HCT116 (cell line): ENCODE results near the gene BMPER.

Source experiments
- POLR2A ChIP-seq: IDR thresholded peaks from 2 replicates; pipeline ENCODE4 v1.7.0; 2011; ENCODE audit warnings: borderline replicate concordance; ENCODE audit not compliant: insufficient read depth, insufficient read length; ENCODE audit errors: extremely low read depth
- YY1 ChIP-seq: IDR thresholded peaks from 2 replicates; pipeline ENCODE4 v1.6.1; 2011; ENCODE audit warnings: low read length, low read depth, moderate library complexity, mild to moderate bottlenecking; ENCODE audit not compliant: insufficient replicate concordance; ENCODE audit errors: extremely low read depth
- TF ChIP-seq, protein P1 (sequence below), 3 experiments: fragments of 200-600 bp in 1 of 3; sonication (generic) in 1 of 3; IDR thresholded peaks in 2 of 3; conservative IDR thresholded peaks in 1 of 3; 2 replicates each; pipeline ENCODE4 v1.5.1; 2012 to 2017; ENCODE audit warnings: low read depth in 2 of 3, low read length in 2 of 3, antibody characterized with exemption in 1 of 3, borderline replicate concordance in 1 of 3, control low read depth in 1 of 3, mild to moderate bottlenecking in 1 of 3, mixed read lengths in 1 of 3, mixed run types in 1 of 3, moderate library complexity in 1 of 3; ENCODE audit not compliant: insufficient read depth in 1 of 3
- TF ChIP-seq, protein P2 (sequence below): IDR thresholded peaks from 2 replicates; pipeline ENCODE4 v1.6.1; 2012; ENCODE audit warnings: low read depth

DNA sequence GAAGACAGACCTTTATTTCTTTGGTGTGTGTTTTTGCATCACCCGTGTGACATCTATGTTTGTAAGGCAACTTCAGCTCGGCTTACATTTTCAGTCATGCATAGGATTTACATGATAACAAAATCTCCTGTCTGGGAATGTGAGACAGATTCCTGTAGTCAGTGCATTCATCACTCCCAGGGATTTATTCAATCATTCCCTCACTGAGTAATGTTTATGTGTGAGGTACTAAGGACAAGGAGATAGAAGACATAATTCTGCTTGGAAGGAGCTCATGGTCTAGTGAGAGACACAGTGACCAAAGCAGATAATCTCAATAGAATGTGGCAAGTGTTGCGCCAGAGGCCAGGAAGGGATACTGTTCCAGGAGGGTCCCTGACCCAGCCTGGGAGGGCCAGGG is 35.2 kb upstream of the BMPER start:
- TF ChIP-seq, protein P1, sequence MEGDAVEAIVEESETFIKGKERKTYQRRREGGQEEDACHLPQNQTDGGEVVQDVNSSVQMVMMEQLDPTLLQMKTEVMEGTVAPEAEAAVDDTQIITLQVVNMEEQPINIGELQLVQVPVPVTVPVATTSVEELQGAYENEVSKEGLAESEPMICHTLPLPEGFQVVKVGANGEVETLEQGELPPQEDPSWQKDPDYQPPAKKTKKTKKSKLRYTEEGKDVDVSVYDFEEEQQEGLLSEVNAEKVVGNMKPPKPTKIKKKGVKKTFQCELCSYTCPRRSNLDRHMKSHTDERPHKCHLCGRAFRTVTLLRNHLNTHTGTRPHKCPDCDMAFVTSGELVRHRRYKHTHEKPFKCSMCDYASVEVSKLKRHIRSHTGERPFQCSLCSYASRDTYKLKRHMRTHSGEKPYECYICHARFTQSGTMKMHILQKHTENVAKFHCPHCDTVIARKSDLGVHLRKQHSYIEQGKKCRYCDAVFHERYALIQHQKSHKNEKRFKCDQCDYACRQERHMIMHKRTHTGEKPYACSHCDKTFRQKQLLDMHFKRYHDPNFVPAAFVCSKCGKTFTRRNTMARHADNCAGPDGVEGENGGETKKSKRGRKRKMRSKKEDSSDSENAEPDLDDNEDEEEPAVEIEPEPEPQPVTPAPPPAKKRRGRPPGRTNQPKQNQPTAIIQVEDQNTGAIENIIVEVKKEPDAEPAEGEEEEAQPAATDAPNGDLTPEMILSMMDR (IDR thresholded peaks at IDR 0.05 in 2 of 3, conservative IDR thresholded peaks at IDR 0.05 in 1 of 3; ENCODE audit: borderline replicate concordance in 1 of 3, insufficient read depth in 1 of 3, low read depth in 2 of 3, low read length in 2 of 3), result no peak
- TF ChIP-seq POLR2A, result no peak
- TF ChIP-seq, protein P2, sequence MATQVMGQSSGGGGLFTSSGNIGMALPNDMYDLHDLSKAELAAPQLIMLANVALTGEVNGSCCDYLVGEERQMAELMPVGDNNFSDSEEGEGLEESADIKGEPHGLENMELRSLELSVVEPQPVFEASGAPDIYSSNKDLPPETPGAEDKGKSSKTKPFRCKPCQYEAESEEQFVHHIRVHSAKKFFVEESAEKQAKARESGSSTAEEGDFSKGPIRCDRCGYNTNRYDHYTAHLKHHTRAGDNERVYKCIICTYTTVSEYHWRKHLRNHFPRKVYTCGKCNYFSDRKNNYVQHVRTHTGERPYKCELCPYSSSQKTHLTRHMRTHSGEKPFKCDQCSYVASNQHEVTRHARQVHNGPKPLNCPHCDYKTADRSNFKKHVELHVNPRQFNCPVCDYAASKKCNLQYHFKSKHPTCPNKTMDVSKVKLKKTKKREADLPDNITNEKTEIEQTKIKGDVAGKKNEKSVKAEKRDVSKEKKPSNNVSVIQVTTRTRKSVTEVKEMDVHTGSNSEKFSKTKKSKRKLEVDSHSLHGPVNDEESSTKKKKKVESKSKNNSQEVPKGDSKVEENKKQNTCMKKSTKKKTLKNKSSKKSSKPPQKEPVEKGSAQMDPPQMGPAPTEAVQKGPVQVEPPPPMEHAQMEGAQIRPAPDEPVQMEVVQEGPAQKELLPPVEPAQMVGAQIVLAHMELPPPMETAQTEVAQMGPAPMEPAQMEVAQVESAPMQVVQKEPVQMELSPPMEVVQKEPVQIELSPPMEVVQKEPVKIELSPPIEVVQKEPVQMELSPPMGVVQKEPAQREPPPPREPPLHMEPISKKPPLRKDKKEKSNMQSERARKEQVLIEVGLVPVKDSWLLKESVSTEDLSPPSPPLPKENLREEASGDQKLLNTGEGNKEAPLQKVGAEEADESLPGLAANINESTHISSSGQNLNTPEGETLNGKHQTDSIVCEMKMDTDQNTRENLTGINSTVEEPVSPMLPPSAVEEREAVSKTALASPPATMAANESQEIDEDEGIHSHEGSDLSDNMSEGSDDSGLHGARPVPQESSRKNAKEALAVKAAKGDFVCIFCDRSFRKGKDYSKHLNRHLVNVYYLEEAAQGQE, result no peak
- TF ChIP-seq YY1, result no peak
